HG02678 (cell line): ENCODE data around the gene SERPINA3.

Experiments used
- ATAC-seq: cut with Tn5 transposase; IDR thresholded peaks from one replicate; pipeline ENCODE4 v1.9.1; 2021; ENCODE audit warnings: mild to moderate bottlenecking, moderate library complexity; ENCODE audit not compliant: unreplicated experiment

Gene SERPINA3

DNA sequence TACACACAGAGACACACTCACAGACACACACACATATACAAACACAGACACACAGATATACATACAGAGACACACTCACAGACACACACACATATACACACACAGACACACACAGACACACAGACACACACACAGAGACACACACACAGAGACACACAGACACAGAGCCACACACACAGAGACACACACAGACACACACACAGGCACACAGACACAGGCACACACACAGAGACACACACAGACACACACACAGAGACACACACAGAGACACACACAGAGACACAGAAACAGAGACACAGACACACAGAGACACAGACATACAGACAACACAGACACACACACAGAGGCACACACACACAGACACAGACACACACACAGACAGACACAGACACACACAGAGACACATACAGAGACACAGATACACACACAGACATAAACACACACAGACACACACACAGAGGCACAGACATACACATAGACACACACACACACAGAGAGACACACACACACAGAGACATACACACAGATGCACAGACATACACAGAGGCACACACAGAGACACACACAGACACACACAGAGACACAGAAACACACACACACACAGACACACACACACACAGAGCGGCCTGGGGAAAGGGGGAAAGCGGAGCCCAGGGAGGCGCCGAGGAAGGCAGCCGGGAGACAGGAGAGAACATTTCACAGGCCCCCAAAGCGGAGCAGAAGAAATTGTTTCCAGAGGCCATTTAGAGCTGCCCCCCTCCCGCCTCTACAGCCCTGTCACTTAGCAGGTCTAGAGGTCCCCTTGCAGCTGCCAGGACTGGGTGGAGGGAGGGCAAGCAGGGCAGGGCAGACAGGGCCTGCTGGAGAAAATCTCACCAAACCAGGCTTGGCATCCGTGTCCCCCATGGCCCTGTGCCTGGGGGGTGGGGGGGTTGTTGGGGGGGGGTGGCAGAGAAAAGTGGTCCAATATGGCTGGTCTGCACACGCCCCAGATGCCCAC is 38.9 kb downstream of the SERPINA3 start:
- no peak for ATAC-seq

- ATAC-seq = no peak
These were observed 41.1 kb downstream of the SERPINA3 start for GRCh38 chr14:94653321-94653720.

DNA sequence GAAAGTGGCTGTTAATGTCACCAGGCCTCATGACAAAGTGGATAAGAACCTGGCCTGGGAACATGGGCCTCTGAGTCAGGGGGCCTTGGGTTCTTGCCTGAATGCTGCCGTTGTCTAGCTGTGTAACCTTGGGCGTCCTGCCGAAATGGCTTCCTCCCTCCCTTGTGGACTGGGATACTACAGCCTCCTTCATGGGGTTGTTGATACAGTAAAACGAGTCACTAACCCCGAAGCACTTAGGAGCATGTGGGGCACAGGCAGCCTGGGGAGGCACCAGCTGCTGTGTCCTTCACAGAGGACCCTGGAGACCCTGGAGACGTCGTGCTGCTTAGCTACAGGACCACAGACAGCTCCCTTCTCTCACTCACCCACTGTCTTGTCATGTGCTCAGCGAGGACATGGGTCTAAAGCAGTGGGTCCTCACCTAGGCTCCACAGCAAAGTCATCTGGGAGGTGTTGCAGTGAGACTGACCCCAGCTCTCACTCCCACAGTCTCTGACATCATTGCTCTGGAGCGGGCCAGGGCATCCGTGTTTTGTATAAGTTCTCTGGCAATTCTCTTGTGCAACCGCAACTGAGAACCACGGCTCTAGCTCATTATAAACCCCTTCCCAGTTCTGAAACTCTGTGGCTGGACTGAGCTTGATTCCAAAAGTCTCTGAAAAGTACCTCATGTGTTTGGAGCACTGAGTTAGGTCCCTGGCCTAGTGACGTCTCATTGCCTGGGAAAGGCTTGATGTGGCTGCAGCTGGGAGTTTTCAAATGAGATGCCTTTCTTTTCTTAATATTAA is 42.1 kb downstream of the SERPINA3 start:
- ATAC-seq = no peak

DNA sequence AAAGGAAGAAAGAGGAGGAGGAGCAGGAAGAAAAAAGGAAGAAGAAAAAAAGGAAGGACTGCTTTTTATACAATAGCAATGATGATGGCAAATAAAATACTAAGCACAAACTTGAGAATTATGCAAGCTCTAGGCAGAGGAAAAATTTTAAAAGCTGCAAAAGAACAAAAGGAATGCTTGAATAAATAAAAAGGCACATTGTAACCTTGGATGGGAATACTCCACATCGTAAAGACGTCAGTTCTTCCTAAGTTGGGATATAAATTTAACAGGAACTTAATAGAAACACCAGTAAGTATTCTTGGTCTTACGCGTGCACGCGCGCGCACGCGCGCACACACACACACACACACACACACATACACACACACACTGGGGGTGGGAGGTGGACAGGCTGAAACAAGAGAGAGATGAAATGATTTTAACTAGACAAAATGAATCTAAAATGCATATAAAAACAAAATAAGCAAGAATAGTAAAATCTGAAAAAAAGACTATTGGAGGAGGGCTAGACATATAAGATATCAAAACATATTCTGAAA is 43.0 kb downstream of the SERPINA3 start:
- no peak for ATAC-seq

DNA sequence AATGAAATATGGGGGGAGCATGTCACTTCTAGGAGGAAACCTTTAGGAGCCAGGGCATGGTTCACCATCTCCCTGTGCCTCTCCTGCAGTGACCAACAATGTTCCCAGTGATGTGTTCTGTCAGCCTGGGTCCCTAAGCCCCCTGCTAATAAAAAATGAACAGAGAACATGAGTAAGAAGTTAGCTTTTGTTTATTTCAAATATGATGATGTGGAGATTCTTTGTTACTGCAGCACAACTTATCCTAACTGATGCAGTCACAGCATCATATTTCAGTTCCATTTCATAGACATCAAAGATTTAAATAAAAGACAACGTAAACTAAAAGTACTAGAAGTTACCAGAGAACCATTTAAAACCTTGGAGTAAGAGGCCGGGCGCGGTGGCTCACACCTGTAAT is 43.9 kb downstream of the SERPINA3 start:
- ATAC-seq = no peak

GRCh38 chr14:94659256-94659655 is 47.1 kb downstream of the SERPINA3 start:
- no peak for ATAC-seq

- ATAC-seq = no peak
These were observed 47.7 kb downstream of the SERPINA3 start for GRCh38 chr14:94659901-94660300.

DNA sequence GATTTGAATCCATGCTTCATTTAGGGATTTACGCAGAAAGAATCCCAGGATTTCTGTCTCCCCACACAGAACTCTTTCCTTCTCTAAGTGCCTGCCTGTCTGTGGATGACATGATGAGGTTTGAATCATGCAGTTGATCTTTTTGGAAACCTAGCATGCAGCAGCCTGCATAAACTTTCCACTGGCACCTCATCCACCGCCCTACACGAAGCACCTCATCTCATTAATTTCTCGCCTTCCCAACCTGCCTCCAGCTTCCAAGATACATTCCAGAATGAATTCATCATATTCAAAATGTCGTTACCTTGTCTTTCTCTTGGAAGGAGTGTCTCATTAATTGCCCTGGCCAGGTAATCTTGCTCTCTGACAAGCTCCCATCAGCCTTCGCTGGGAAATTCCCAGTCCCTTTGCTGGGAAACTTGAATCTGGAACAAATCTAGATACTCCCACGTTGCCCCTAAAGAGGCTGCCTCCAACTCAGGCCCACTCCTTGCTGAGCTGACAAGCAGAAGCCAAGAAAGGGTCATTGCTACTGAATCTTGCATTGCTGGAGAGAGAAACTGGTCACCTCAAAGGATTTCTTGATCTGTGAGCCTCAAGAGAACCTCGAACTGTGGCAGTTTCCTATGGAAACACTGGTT is 48.2 kb downstream of the SERPINA3 start:
- ATAC-seq = no peak

- ATAC-seq = no peak
These were observed 51.3 kb downstream of the SERPINA3 start for GRCh38 chr14:94663538-94663937.

GRCh38 chr14:94663965-94664704 is 51.9 kb downstream of the SERPINA3 start:
- no peak for ATAC-seq

DNA sequence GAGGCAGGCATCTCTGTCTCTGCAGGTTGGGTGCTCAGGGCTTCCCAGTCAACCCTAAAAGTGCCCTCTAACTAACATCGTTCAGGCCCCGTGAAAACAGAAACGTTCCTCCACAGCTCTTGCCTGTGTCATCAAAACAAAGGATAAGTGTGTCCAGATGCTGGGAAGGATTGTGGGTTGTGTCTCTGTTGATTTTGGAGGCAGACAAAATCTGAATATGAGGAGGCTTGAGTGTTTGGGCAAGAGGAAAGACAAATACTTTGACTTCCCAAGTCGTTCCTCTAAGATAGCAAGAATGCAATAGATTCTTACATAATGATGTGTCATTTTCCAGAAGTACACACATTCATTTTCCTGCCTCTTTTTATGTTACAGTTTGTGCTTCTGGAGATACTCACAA is 52.9 kb downstream of the SERPINA3 start:
- no peak for ATAC-seq

DNA sequence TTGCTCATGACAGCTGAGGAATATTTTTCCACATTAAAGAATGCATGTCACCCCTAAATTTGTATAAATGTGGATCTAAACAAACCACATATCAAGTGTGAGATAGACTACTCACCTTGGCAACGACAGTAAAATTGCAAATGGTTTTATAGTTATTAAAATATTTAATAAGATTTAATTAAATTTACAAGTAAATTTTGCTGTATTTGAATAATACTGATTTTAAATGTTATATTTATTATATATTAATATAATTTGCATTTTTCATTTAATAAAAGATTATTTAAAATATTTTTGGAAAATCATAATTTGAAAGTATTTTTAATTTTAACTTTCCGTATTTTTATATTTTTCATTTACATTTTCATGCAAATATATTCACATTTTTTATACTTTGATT is 53.4 kb downstream of the SERPINA3 start:
- ATAC-seq = no peak

DNA sequence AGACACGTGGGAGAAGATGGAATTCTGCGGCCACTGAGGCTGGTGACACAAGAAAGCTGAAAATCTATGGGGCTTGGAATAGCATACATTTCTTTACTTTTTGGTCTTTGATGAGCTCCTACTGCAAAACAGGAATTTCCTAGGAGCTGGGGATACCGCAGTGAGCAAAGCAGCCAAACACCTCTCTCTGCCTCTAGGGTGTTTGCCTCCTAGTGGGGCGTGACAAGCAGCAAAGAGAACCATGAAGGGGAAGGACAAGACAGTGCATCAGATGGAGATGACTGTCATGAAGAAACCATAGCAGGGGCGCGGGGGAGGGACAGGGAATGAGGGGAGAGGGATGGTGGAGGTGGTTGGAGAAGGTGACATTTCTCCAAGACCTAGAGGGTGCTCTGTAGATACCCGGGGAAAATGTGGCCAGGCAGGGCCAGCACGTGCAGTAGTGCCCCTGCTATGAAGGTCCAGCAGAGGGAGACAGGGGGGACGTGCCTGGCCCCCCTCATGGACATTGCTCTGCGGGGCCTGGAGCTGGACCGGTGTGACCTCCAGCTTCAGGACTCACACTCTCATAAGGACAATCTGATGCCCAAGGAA is 58.6 kb downstream of the SERPINA3 start:
- no peak for ATAC-seq

DNA sequence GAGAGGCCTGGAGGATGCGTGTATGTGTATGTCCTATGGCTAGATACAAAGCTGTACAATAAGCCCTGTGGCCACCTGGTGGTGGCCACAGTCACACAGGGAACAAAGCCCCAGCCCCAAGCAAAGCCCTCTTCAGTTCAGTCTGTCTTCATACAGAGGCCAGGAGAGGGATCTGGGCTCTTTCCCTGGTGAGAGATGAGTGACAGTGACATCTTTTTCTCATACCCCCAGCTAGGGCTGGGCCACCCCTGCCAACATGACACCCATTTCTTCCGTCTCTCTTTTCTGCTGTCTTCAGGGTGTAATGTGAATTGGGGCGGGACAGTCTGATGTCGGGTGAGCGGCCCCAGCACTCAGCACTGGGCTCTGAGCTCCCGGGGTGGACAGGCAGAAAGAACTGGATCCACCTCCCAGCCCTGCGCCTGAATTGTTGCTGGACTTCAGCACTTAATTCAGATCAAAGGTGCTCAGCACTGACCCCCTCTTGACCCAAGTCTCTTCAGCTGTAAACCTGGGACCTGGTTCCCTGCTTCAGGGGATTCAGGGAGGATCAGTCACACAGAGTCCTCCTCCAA is 59.8 kb downstream of the SERPINA3 start:
- ATAC-seq = no peak

GRCh38 chr14:94673071-94673470 is 60.9 kb downstream of the SERPINA3 start:
- ATAC-seq = no peak
